Gastroesophageal sphincter (tissue), 3 donors: ENCODE measurements around the gene INAFM1.
"Not testable (repeated sequence)": the region's sequence is repeated elsewhere in the genome, so short reads cannot be mapped to it uniquely, and the experiment has no call there.

Experiments used
- CTCF ChIP-seq, 4 experiments: fragments of 200-600 bp in 2 of 4; fragments of 450-650 bp in 2 of 4; sonication (generic) in 1 of 4; IDR thresholded peaks; one replicate each; pipeline ENCODE4 v1.5.1; 2017 to 2019; ENCODE audit warnings: antibody characterized with exemption in 4 of 4, mild to moderate bottlenecking in 2 of 4, moderate library complexity in 2 of 4
- EP300 ChIP-seq: sonication (generic); formaldehyde crosslinking; IDR thresholded peaks from one replicate; pipeline ENCODE4 v1.6.1; 2017; ENCODE audit warnings: antibody characterized with exemption, mild to moderate bottlenecking
- POLR2AphosphoS5 ChIP-seq: sonication (generic); formaldehyde crosslinking; IDR thresholded peaks from one replicate; pipeline ENCODE4 v1.6.1; 2017; ENCODE audit warnings: antibody characterized with exemption

GRCh38 chr19:47253016-47253415 is 21.7 kb upstream of the INAFM1 start:
- not testable (repeated sequence) for TF ChIP-seq CTCF (IDR thresholded peaks at IDR 0.05); POLR2AphosphoS5; EP300
